Memory B cell (primary cell): ENCODE results near the gene LAMTOR2.
A peak's percentile ranks its signal among the peaks of the same experiment; 100 is the strongest.
"Not testable (repeated sequence)": the region's sequence is repeated elsewhere in the genome, so short reads cannot be mapped to it uniquely, and the experiment has no call there.

Source experiments
- ATAC-seq: fragments of 150-1000 bp; cut with Tn5 transposase; 2 replicates; pipeline ENCODE4 v1.10.0; 2021; ENCODE audit warnings: low read depth, mild to moderate bottlenecking, moderate library complexity
- DNase-seq, 2 donors: peaks; one replicate each; pipeline ENCODE4 v3.0.0; 2022; ENCODE audit warnings: low spot score in 2 of 2
- H3K27ac Mint-ChIP-seq: one replicate; pipeline ENCODE4 v1.8.0; 2022; ENCODE audit warnings: mild to moderate bottlenecking, moderate library complexity, mixed read lengths
- H3K27me3 Mint-ChIP-seq: one replicate; pipeline ENCODE4 v1.8.0; 2022; ENCODE audit warnings: mixed read lengths
- H3K36me3 Mint-ChIP-seq: one replicate; pipeline ENCODE4 v1.8.0; 2022; ENCODE audit warnings: mild to moderate bottlenecking, mixed read lengths
- H3K4me1 Mint-ChIP-seq: one replicate; pipeline ENCODE4 v1.8.0; 2022; ENCODE audit warnings: mixed read lengths
- H3K4me3 Mint-ChIP-seq: one replicate; pipeline ENCODE4 v1.8.0; 2022; ENCODE audit warnings: mild to moderate bottlenecking, moderate library complexity, mixed read lengths
- H3K9me3 Mint-ChIP-seq: one replicate; pipeline ENCODE4 v1.8.0; 2022; ENCODE audit warnings: mixed read lengths

Gene LAMTOR2

DNA sequence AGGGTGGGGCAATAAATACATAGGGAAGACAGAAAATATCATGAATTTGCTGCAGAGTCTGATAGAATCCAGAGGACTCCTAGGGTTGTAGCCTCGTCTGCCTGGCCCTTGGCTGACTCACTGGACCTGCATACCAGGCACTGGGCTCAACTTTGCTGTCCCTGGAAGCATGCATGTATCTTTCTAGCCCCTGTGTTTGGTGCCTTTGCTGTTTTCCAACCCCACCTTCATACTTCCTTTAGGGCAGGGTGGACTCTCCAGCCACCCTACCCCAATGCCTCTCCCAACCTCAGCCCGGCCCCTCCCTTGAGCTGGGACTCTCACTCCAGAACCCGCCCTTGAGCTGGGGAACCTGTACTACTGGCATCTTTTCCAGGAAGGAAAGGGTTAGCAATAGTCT lies 7.6 kb downstream of the LAMTOR2 start:
- no peak for DNase-seq
- no peak for ATAC-seq
- Mint-ChIP-seq H3K4me3 (no peak overlapping the region), H3K9me3 (no peaks in the 10 kb centered on the region), H3K4me1 (peaks cover 6% of the 10 kb centered on the region), H3K27ac (no peak overlapping the region), H3K27me3 (no peaks in the 10 kb centered on the region), H3K36me3 (no peaks in the 10 kb centered on the region)

DNA sequence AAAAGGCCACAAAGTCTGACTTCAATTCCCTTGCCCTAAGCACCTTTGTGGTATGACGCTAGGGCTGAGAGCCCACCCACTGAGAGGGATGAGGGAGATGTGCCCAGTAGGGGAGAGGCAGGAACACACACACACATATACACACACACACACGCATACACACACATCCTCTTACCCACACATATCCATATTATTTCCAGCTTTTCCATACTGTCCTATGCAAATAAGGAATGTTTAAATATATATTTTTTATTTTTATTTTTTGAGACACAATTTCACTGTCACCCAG lies 9.4 kb downstream of the LAMTOR2 start:
- Mint-ChIP-seq H3K4me1 (peaks cover 6% of the 10 kb centered on the region), H3K27ac (no peak overlapping the region), H3K27me3 (no peaks in the 10 kb centered on the region), H3K9me3 (no peaks in the 10 kb centered on the region), H3K36me3 (no peaks in the 10 kb centered on the region), H3K4me3 (no peak overlapping the region)
- DNase-seq (no peak), ATAC-seq (no peak)

- Mint-ChIP-seq H3K4me3 (no peak overlapping the region), H3K27me3 (no peaks in the 10 kb centered on the region), H3K36me3 (no peaks in the 10 kb centered on the region), H3K27ac (no peak overlapping the region), H3K4me1 (peaks cover 6% of the 10 kb centered on the region), H3K9me3 (no peaks in the 10 kb centered on the region)
- ATAC-seq = no peak
- DNase-seq = no peak
Observed at GRCh38 chr1:156064615-156065014, 10.0 kb downstream of the LAMTOR2 start.

GRCh38 chr1:156065212-156065611 lies 10.6 kb downstream of the LAMTOR2 start:
- ATAC-seq = no peak
- H3K27ac Mint-ChIP-seq = no peak overlapping the region

GRCh38 chr1:156065871-156066270 lies 11.3 kb downstream of the LAMTOR2 start:
- Mint-ChIP-seq H3K4me1 (peaks cover 5% of the 10 kb centered on the region), H3K36me3 (no peaks in the 10 kb centered on the region), H3K9me3 (no peaks in the 10 kb centered on the region), H3K27ac (no peak overlapping the region), H3K4me3 (no peak overlapping the region), H3K27me3 (peaks cover 4% of the 10 kb centered on the region)
- ATAC-seq (no peak), DNase-seq (no peak)

More at GRCh38 chr1:156065212-156065611, 10.6 kb downstream of the LAMTOR2 start:
- Mint-ChIP-seq H3K4me1 (peaks cover 6% of the 10 kb centered on the region), H3K27me3 (no peaks in the 10 kb centered on the region), H3K9me3 (no peaks in the 10 kb centered on the region), H3K4me3 (no peak overlapping the region), H3K36me3 (no peaks in the 10 kb centered on the region)
- DNase-seq = no peak

GRCh38 chr1:156067262-156067661 lies 12.7 kb downstream of the LAMTOR2 start:
- Mint-ChIP-seq H3K27me3 (peaks cover 4% of the 10 kb centered on the region), H3K9me3 (no peaks in the 10 kb centered on the region), H3K4me1 (peaks cover 2% of the 10 kb centered on the region), H3K36me3 (no peaks in the 10 kb centered on the region), H3K4me3 (no peak overlapping the region), H3K27ac (no peak overlapping the region)
- DNase-seq (no peak), ATAC-seq (no peak)

DNA sequence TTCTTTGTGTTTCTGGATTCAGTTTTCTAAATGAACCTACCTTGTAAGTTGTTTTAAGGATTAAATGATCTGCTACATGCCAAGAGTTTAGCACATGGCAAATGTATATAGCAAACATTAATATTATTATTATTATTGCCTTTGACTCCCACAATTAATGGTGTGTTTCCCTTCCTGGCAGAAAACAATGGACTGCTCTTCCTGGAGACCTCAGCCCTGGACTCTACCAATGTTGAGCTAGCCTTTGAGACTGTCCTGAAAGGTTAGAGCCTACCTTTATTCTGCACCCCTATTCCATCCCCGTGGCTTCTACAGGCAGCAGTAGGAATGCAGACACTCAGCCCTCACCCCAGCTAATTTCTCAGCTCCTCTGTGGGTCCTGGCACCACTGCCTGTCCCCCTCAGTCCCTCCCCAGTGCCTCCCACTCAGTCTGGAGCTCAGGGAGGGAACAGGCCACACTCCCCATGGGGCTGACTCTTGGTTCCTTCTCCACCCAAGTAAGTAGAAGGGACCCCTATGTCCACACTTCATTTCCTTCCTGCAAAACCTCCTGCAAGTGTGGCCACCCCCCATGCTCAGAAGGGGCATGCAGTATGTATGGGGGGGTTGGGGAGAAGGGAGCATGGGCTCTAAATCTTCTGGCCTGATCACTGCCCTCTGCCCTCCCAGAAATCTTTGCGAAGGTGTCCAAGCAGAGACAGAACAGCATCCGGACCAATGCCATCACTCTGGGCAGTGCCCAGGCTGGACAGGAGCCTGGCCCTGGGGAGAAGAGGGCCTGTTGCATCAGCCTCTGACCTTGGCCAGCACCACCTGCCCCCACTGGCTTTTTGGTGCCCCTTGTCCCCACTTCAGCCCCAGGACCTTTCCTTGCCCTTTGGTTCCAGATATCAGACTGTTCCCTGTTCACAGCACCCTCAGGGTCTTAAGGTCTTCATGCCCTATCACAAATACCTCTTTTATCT lies 15.2 kb downstream of the LAMTOR2 start:
- Mint-ChIP-seq H3K9me3 (no peaks in the 10 kb centered on the region), H3K36me3 (no peaks in the 10 kb centered on the region), H3K4me1 (peaks cover 2% of the 10 kb centered on the region), H3K27me3 (peaks cover 4% of the 10 kb centered on the region), H3K4me3 (no peak overlapping the region), H3K27ac (no peak overlapping the region)
- no peak for DNase-seq
- ATAC-seq = no peak

GRCh38 chr1:156070548-156070947 lies 16.0 kb downstream of the LAMTOR2 start:
- peaks cover 7% of the 10 kb centered on the region for H3K4me1 Mint-ChIP-seq
- H3K27ac Mint-ChIP-seq = no peak overlapping the region
- peaks cover 4% of the 10 kb centered on the region for H3K27me3 Mint-ChIP-seq
- H3K9me3 Mint-ChIP-seq = no peaks in the 10 kb centered on the region
- no peaks in the 10 kb centered on the region for H3K36me3 Mint-ChIP-seq
- DNase-seq (no peak), ATAC-seq (no peak)
- H3K4me3 Mint-ChIP-seq = no peak overlapping the region

- not testable (repeated sequence) for H3K27ac Mint-ChIP-seq, H3K4me1 Mint-ChIP-seq, H3K4me3 Mint-ChIP-seq, DNase-seq, H3K9me3 Mint-ChIP-seq, H3K27me3 Mint-ChIP-seq, ATAC-seq, H3K36me3 Mint-ChIP-seq
Observed at GRCh38 chr1:156071332-156071816, 16.8 kb downstream of the LAMTOR2 start.

DNA sequence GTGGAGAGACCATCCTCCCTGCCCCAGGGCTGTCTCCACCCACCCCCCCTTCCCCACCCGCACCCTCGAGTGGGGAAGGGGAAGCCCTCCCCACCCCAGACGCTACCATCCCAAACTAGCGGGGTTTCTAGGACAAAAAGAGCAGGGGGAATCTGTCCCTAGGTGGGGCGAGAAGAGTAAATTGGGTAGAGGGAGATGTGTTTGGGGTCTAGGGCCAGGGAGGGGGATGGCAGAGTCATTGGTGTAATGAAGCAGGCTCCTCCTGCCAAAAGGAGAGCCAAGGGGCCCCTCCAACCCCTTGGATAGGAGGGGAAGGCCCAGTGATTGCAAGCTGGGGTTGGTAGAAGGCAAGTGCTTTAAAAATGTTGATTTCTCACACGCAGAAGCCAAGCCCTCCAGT lies 17.7 kb downstream of the LAMTOR2 start:
- ATAC-seq = no peak
- H3K4me3 Mint-ChIP-seq = no peak overlapping the region
- no peaks in the 10 kb centered on the region for H3K9me3 Mint-ChIP-seq
- no peak overlapping the region for H3K27ac Mint-ChIP-seq
- H3K4me1 Mint-ChIP-seq = peaks cover 6% of the 10 kb centered on the region
- H3K27me3 Mint-ChIP-seq = peaks cover 4% of the 10 kb centered on the region
- no peak for DNase-seq
- H3K36me3 Mint-ChIP-seq = no peaks in the 10 kb centered on the region

GRCh38 chr1:156073110-156073687 lies 18.6 kb downstream of the LAMTOR2 start:
- peaks cover 4% of the 10 kb centered on the region for H3K27me3 Mint-ChIP-seq
- no peak overlapping the region for H3K27ac Mint-ChIP-seq
- H3K4me1 Mint-ChIP-seq = peaks cover 11% of the 10 kb centered on the region
- no peak for DNase-seq
- no peak for ATAC-seq
- H3K36me3 Mint-ChIP-seq = no peaks in the 10 kb centered on the region
- H3K9me3 Mint-ChIP-seq = no peaks in the 10 kb centered on the region
- no peak overlapping the region for H3K4me3 Mint-ChIP-seq

DNA sequence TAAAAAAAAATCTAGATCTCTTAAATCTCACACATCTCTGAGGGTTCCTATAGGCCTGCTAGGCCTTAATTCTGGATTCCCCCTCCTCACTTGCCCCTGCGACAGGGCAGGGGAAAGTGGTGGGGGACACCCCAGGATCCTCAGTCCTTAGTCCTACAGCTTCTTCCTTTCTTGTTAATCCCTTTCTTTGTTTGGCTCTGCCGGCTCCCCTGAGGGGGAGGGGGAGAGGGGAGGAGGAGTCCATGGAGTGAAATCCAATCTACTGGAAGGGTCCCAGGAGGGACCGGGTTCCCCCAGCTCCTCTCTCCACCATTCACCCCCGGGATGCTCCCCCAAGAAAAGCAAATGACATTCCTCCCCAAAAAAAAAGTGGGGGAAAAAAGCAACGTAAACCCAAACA lies 19.2 kb downstream of the LAMTOR2 start:
- H3K4me3 Mint-ChIP-seq = no peak overlapping the region
- ATAC-seq (no peak), DNase-seq (no peak)
- H3K27ac Mint-ChIP-seq = no peak overlapping the region
- H3K4me1 Mint-ChIP-seq = peaks cover 14% of the 10 kb centered on the region
- H3K36me3 Mint-ChIP-seq = no peaks in the 10 kb centered on the region
- no peaks in the 10 kb centered on the region for H3K9me3 Mint-ChIP-seq
- H3K27me3 Mint-ChIP-seq = peaks cover 4% of the 10 kb centered on the region

DNA sequence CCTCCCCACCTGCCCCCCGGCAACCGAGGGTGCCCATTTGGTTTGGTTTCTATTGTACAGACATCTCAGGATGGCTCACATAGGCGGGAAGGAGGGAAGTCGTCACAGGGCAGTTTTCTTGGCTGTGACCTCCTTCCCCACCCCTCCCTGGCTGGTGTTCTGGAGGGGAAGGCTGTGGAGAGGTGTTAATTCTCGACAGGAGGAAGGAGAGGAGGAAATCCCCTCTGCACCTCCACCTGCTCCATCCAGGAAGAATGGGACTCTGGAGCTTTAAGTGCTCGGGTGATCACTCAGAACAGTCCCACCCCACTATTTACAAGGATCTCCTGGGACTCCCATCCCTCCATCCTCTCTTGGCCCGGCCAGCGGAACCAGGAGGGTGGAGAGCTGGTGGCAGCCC lies 20.1 kb downstream of the LAMTOR2 start:
- no peak for DNase-seq
- no peak for ATAC-seq
- no peak overlapping the region for H3K27ac Mint-ChIP-seq
- H3K9me3 Mint-ChIP-seq = no peaks in the 10 kb centered on the region
- H3K27me3 Mint-ChIP-seq = peaks cover 4% of the 10 kb centered on the region
- no peak overlapping the region for H3K4me3 Mint-ChIP-seq
- H3K36me3 Mint-ChIP-seq = no peaks in the 10 kb centered on the region
- H3K4me1 Mint-ChIP-seq = peaks cover 16% of the 10 kb centered on the region

GRCh38 chr1:156075162-156075561 lies 20.6 kb downstream of the LAMTOR2 start:
- ATAC-seq = no peak
- H3K27ac Mint-ChIP-seq = peak overlapping the region; percentile 39
- H3K9me3 Mint-ChIP-seq = no peaks in the 10 kb centered on the region
- peaks cover 16% of the 10 kb centered on the region for H3K4me1 Mint-ChIP-seq
- H3K36me3 Mint-ChIP-seq = no peaks in the 10 kb centered on the region
- DNase-seq = no peak
- peaks cover 4% of the 10 kb centered on the region for H3K27me3 Mint-ChIP-seq
- H3K4me3 Mint-ChIP-seq = peak overlapping the region; percentile 78
